ENCODE measurements around the gene TBC1D1. TPM values are rescaled to one million over a fixed set of nuclear protein-coding genes. Genes with fewer than 3 reads are reported as not detected.
A peak's percentile ranks its signal among the peaks of the same experiment; 100 is the strongest.

TBC1D1 gene
- total RNA-seq, 1 experiment from 2014 or later, result 130 TPM

DNA sequence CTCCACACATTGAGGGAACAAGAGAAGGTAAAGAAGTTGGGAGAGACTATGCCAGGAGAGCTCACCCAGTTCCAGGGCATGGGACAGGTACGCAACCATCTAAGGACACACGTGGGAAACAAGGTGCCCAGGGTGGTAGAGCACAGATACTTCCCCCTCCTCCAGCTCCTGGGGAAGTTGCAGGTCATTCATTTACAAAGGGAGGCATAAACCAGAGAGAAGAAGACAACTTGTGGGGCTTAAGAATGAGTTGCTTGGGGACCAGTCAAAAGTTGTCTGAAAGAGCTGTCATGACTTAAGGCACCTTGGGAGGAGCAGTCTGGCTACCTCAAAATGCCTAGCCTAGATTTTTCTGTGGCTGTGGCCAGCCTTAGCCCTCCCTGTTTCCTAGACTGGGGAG is 255.5 kb downstream of the TBC1D1 start:
- DNase-seq (ENCODE audit: low read depth), result no peak

GRCh38 chr4:38149472-38149996 is 258.6 kb downstream of the TBC1D1 start:
- DNase-seq (ENCODE audit: low read depth), result peak; percentile 53

DNA sequence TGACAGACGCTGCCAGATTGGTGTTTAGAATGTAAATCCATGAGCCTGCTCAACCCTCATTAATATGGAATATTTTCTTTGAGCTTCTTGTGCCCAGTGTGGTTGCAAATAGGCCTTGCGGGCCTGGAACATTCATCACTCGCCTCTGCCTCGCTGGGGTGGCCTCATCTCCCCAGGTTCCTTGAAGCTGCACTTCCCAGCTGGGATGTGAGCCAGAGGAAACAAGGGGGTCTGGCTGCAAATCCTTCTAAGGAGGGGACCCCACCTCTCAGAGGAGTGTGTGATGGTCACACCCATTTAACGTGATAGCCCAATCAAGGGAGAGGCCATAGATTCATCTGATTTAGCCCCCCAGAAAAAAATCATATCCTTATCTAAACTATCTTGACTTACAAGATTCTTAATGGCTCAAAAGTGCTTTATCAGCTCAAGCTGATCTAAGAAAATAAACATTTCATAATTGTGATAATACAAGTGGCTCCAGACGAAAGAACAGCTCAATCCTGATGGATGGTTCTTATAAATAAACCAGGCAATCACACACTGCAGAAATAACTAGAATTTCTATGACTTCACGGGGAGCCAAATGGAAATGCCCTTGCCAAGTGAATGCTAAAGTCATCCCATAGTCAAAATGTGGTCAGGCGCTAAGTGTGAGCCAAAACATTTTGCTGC is 259.2 kb downstream of the TBC1D1 start:
- DNase-seq (ENCODE audit: low read depth), result peak; percentile 95

DNA sequence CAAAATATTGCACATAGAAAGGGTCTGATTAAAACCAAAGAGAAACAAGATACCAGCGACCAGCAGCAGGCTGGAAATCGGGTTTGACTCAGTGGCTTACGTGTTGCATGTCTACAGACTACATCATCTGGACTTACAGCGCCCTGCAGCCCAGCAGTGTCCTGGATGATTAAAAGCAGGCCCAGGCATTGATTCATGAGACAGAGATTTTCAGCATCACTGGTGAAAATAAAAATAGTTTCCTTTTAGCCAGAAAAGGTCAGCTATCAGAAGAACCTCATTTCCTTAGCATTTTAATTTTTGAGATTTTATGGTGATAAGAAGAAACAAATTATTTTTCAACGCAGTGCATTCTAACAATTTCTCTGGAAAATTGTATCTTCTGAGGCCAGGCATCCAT is 259.9 kb downstream of the TBC1D1 start:
- peak; percentile 86 for DNase-seq (ENCODE audit: low read depth)

DNA sequence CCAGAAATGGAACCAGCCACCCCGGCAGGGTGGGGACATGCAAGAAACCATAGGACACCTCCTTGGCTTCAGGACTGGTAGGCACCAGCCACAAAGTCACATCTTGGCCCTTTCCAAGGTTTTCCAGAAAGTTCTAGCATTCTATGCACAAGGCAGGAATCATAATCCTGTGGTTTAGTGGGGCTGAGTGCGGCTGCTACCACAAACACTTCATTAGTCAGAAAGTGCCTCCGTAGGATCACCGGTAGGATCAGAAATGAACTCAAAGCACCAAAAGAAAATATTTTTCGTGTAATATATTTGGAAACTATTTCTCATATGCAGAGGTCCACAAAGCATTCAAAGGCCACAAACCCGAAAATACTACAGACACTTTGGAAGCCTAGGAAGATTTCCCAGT is 261.0 kb downstream of the TBC1D1 start:
- DNase-seq (ENCODE audit: low read depth), result peak; percentile 53

- DNase-seq (ENCODE audit: low read depth), result no peak
These were observed 261.4 kb downstream of the TBC1D1 start for GRCh38 chr4:38152305-38152704.

- no peak for DNase-seq (ENCODE audit: low read depth)
These were observed 262.0 kb downstream of the TBC1D1 start for GRCh38 chr4:38152721-38153386.

- DNase-seq (ENCODE audit: low read depth), result no peak
These were observed 262.5 kb downstream of the TBC1D1 start for GRCh38 chr4:38153387-38153760.

DNA sequence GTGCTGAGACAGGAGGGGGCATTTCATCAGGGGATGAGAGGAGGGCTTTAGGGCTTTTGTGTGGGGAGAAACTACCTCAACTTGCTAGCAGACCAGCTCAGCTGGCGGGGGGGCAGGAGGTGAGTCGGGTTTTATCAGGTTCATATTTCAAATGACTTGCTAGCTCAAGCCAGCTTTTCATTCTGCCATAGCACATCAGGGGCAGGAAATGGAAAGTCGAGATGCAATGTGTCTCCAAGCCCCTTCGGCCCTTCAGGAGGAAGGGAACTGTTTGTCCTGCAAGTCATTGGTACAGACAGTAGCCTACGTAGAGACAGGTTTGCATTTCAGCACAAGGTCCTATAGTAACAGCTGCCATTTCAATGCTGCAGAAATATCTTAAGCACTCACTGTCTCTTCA is 263.4 kb downstream of the TBC1D1 start:
- no peak for DNase-seq (ENCODE audit: low read depth)

- no peak for DNase-seq (ENCODE audit: low read depth)
These were observed 264.1 kb downstream of the TBC1D1 start for GRCh38 chr4:38154681-38155588.

DNA sequence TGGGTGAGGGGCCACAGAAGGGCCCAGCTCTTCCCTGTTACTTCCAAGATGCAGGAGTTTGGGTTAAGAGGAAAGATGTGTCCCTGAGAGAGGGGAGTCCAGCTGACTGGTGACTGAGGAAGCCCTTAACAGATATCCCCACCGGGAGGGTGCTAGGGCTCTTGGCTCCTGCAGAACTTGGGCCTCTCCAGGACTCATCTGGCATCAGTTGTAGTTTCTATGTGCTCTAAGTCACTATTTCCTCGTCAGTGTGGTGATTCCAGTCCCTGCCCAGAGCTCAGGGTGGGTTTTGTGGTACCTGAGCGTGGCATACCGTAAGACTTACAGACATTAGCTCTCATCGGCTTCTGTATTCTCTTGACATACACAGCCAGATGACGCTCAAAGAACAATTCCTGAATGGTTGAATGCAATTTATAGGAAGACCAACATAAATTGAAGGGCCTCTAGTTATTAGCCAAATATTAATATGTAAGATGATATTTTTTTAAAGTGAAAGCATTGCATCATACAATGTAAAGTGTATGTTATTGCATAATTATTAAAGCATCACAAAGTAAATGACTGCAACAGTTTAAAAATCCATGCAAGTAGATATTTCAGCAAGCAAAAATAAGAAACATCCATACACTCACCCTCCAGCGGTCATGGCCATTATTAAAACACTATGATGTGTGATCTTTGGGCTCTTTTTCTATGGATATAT is 264.9 kb downstream of the TBC1D1 start:
- no peak for DNase-seq (ENCODE audit: low read depth)

- DNase-seq (ENCODE audit: low read depth), result peak; percentile 41
These were observed 266.7 kb downstream of the TBC1D1 start for GRCh38 chr4:38157592-38157991.

GRCh38 chr4:38160487-38161207 is 269.8 kb downstream of the TBC1D1 start:
- DNase-seq (ENCODE audit: low read depth), result peak; percentile 95

DNA sequence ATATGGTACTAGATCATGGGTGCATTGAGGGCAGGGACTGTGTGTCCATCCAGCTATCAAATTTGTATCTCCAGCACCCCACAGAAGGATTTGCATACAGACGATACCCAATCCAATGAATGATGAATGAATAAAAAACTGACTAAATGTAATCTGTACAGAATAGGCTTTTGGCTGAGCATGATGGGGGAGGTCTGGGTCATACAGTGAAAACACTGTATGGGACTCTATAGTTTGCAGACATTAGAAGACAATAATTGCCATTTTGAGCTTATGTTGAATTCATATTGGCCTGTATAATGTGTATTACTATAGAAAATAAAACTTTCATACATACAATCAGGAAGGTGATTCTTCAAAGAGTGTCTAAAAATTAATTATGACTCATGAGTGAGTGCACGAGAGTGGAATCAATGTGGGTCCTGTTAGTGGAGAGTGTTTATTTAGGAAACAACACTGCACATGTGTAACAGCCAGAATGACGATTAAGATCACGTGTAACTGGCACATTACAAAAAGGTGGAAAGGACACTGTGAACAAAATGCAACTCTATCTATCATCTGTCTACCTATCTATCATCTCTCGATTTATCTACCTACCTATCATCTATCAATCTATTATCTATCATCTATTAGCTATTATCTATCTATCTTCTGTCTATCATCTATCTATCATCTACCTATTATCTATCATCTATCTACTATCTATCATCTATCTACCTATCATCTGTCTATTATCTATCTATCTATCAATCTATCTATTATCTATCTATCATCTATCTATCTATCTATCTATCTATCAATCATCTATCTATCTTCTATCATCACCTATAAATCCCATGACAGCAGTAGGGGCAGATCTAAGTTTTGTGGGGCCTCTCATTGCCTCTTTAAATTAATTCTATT is 270.6 kb downstream of the TBC1D1 start:
- DNase-seq (ENCODE audit: low read depth), result peak; percentile 75

DNA sequence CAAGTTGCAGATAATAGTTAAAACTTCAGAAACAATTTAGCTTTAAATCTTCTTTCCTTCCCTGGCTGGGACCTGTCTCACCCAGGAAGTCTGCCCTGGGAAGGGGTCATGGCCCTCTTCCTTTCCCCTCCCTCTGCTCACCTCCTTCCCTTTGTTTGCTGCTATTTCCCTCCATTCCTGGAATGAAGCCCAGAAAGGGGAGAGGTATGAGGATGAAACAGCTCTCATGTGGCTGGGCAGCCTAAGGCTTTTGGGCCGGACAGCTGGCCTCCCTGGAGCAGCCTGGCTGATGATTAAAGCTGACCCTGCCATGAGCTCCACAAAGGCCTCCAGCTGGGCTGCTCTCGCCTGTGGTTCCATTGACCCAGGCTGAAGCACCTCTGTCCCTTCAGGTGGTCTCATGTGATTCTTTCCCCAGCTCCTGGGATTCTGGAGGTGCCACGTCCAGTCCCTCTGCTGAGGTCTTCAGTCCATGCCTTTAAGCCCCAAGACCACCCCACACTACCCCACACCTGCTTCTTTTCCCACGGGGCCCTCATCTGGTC is 271.4 kb downstream of the TBC1D1 start:
- DNase-seq (ENCODE audit: low read depth), result peak; percentile 100

- DNase-seq (ENCODE audit: low read depth), result peak; percentile 89
These were observed 272.5 kb downstream of the TBC1D1 start for GRCh38 chr4:38163216-38164006.

DNA sequence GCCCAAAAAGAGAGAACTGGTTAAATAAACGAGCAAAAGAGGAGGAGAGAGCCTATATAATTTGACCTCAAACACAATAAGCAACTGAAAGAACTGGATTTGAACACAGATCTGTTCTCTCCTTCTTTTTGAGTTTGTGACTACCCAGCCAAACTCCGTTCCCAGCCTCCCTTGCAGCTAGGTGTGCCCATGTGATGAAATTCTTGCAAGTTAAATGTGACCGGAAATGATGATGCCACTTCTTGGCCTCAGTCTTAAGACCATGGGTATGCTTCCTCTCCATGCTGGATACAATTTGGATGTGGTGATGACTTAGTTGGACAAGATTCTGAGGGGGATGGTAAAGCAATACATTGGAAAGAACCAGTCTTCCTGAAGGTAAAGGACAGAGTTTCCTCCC is 273.5 kb downstream of the TBC1D1 start:
- no peak for DNase-seq (ENCODE audit: low read depth)

- no peak for DNase-seq (ENCODE audit: low read depth)
These were observed 275.2 kb downstream of the TBC1D1 start for GRCh38 chr4:38166082-38166481.

DNA sequence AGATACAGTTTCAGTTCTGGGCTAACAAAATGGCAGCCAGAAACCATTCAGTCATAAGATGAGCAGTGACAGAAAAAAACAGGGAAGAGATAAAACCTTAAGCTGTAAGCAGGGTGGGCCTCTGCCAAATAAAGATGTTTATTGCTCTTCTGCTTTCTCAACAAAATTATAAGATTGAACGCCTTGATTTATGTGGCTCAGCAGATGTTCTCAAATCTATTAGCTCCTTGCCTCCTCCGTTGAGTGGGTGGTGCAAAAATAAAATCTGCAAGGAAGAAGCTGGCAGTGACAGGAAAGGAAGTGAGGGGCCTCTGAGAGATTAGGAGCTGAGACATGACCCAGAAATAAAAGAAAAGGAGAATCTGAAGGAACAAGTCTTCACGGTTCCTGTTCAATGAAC is 275.9 kb downstream of the TBC1D1 start:
- no peak for DNase-seq (ENCODE audit: low read depth)

Data from M059J (cell line).